ENCODE data around the gene KCNQ2. TPM values are rescaled to one million over a fixed set of nuclear protein-coding genes. Genes with fewer than 3 reads are reported as not detected.

The KCNQ2 gene
- total and polyA plus RNA-seq, 9 donors = not detected

- WGBS, 3 donors = 13 to 20% (median 16%) methylated on average over 9 of the region's 9 CpGs
- Histone ChIP-seq H3K4me1 (ENCODE audit: insufficient read depth) (no peaks in the 10 kb centered on the region), H3K27ac (no peak overlapping the region), H3K27me3 (no peaks in the 10 kb centered on the region), H3K9me3 (no peaks in the 10 kb centered on the region), H3K4me3 (no peak overlapping the region), H3K36me3 (no peaks in the 10 kb centered on the region)
- DNase-seq = no peak
- TF ChIP-seq CTCF (IDR thresholded peaks at IDR 0.05) = no peak
- no peak for TF ChIP-seq EP300 (IDR thresholded peaks at IDR 0.05)
- intact Hi-C loops (cut with DNase I) = loop anchor here in 1 of 4 donors (10.0 kb wide), 1 partner anchor 1601 kb away; no protein-coding TSS in a partner anchor
Measured at GRCh38 chr20:63435552-63435951, 36.9 kb downstream of the KCNQ2 start.

- no peak overlapping the region for H3K27ac ChIP-seq
- WGBS, 3 donors = 41 to 48% (median 46%) methylated on average over 31 to 33 of the region's 33 CpGs
- DNase-seq = peak in 1 of 5 donors; percentile 54
- intact Hi-C loops (cut with DNase I) = loop anchor here in 1 of 4 donors (10.0 kb wide), 1 partner anchor 1600 kb away; no protein-coding TSS in a partner anchor
- no peak overlapping the region for H3K4me3 ChIP-seq
- H3K27me3 ChIP-seq = no peaks in the 10 kb centered on the region
- H3K36me3 ChIP-seq = no peaks in the 10 kb centered on the region
- TF ChIP-seq CTCF (IDR thresholded peaks at IDR 0.05) = peak in 1 of 3 donors; percentile 26
- no peak for TF ChIP-seq EP300 (IDR thresholded peaks at IDR 0.05)
- H3K4me1 ChIP-seq (ENCODE audit: insufficient read depth) = no peaks in the 10 kb centered on the region
- no peaks in the 10 kb centered on the region for H3K9me3 ChIP-seq
Measured at GRCh38 chr20:63434599-63435378, 37.7 kb downstream of the KCNQ2 start.

DNA sequence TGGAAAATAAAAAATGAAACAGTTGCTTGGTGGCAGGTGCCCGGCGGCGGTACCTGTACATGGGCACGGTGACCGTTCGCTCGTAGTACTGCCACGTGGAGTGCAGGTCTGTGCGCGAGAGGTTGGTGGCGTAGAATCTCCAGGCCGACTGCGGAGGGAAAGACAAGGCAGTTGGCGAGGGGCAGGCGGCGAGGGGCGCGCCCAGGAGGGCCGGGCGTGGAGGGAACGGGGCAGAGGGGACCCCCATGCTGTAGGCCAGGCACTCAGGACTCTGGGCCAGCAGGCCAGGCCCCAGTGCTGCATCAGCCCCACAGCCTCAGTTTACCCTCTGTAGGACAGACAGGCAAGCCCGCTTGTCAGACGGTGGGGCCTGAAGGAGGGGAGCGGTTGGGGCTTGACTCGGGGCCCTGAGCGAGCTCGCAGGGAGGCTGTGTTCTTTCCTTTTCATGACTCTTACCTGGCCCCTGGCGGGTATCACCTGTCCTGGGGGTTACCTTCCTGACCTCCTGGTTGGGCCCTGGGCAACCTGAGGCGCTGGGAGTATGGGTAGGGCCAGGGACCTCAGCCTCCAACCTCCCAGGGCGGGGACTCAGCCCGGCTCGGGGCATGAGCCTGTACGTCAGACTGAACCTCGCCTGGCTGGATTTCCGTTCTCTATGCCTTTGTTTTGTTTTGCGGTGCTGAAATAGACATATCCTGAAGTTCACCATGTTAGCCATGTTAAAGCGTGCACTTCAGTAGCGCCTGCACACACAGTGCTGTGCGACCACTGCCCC is 38.5 kb downstream of the KCNQ2 start:
- intact Hi-C loops (cut with DNase I) = loop anchor here in 1 of 4 donors (10.0 kb wide), 1 partner anchor 1599 kb away; no protein-coding TSS in a partner anchor
- H3K4me3 ChIP-seq = no peak overlapping the region
- DNase-seq = no peak
- no peaks in the 10 kb centered on the region for H3K9me3 ChIP-seq
- TF ChIP-seq EP300 (IDR thresholded peaks at IDR 0.05) (no peak), CTCF (IDR thresholded peaks at IDR 0.05) (no peak), POLR2A (IDR thresholded peaks at IDR 0.05) (no peak)
- no peaks in the 10 kb centered on the region for H3K27me3 ChIP-seq
- WGBS, 3 donors = 91 to 93% (median 92%) methylated on average over 39 of the region's 39 CpGs
- no peak overlapping the region for H3K27ac ChIP-seq
- H3K36me3 ChIP-seq = no peaks in the 10 kb centered on the region
- H3K4me1 ChIP-seq (ENCODE audit: insufficient read depth) = no peaks in the 10 kb centered on the region

- Histone ChIP-seq H3K9me3 (no peaks in the 10 kb centered on the region), H3K27me3 (no peaks in the 10 kb centered on the region), H3K36me3 (no peaks in the 10 kb centered on the region), H3K4me3 (no peak overlapping the region), H3K4me1 (ENCODE audit: insufficient read depth) (no peaks in the 10 kb centered on the region), H3K27ac (no peak overlapping the region)
- TF ChIP-seq EP300 (IDR thresholded peaks at IDR 0.05) = no peak
- no peak for TF ChIP-seq CTCF (IDR thresholded peaks at IDR 0.05)
- no peak for TF ChIP-seq POLR2A (IDR thresholded peaks at IDR 0.05)
- intact Hi-C loops (cut with DNase I) = loop anchor here in 1 of 4 donors (10.0 kb wide), 1 partner anchor 1599 kb away; no protein-coding TSS in a partner anchor
- WGBS, 3 donors = 77 to 81% (median 79%) methylated on average over 18 of the region's 18 CpGs
- DNase-seq = no peak
Measured at GRCh38 chr20:63433351-63433750, 39.1 kb downstream of the KCNQ2 start.

All from ovary (tissue), 9 donors.